SK-N-SH (cell line): ENCODE results near the gene TAF11. TPM values are rescaled to one million over a fixed set of nuclear protein-coding genes. Genes with fewer than 3 reads are reported as not detected.

Experiments
- CTCF ChIA-PET: fragments of 300-600, 350-600 bp; formaldehyde crosslinking; extraction: SDS; loops from one replicate; lab custom pipeline; 2021; lab: Yijun Ruan, JAX
- POLR2A ChIA-PET: fragments of 350-600 bp; sonication (Branson Sonifier 250); formaldehyde crosslinking; extraction: SDS; loops from one replicate; lab custom pipeline; 2020; ENCODE audit warnings: antibody characterized with exemption, inconsistent platforms; lab: Yijun Ruan, JAX
- DNase-seq: peaks from one replicate; pipeline ENCODE4 v3.0.0; 2012
- H2AFZ ChIP-seq: fragments of 200-600 bp; sonication (generic); 2 replicates; pipeline ENCODE4 v1.8.1; 2016; ENCODE audit warnings: antibody characterized with exemption, mild to moderate bottlenecking, low read depth
- H3F3A ChIP-seq: fragments of 200-600 bp; sonication (generic); replicated peaks from 2 replicates; pipeline ENCODE3; 2016; ENCODE audit warnings: antibody characterized with exemption, mild to moderate bottlenecking; ENCODE audit not compliant: insufficient read depth
- H3K27ac ChIP-seq, 2 experiments: fragments of 200-500 bp in 1 of 2; fragments of 200-600 bp in 1 of 2; sonication (Bioruptor generic) in 1 of 2; sonication (generic), shearing (Covaris generic) in 1 of 2; 2 replicates each; pipeline versions ENCODE4 v1.5.1 to v1.6.1; 2014 to 2016; ENCODE audit warnings: low read depth in 2 of 2, inconsistent platforms in 1 of 2, low read length in 1 of 2, mild to moderate bottlenecking in 1 of 2, mixed read lengths in 1 of 2
- H3K27me3 ChIP-seq: fragments of 200-600 bp; sonication (generic), shearing (Covaris generic); 2 replicates; pipeline ENCODE4 v1.6.1; 2016; ENCODE audit warnings: mixed run types; ENCODE audit not compliant: insufficient read depth
- H3K36me3 ChIP-seq, 2 experiments: fragments of 200-500 bp in 1 of 2; fragments of 200-600 bp in 1 of 2; sonication (Bioruptor generic) in 1 of 2; sonication (generic) in 1 of 2; replicated peaks in 1 of 2; 2 replicates each; pipeline versions ENCODE3 to v1.5.1; 2014 to 2016; ENCODE audit warnings: low read length in 1 of 2, mild to moderate bottlenecking in 1 of 2; ENCODE audit not compliant: insufficient read depth in 2 of 2, control insufficient read depth in 1 of 2
- H3K4me1 ChIP-seq, 2 experiments: fragments of 200-500 bp in 1 of 2; fragments of 200-600 bp in 1 of 2; sonication (Bioruptor generic) in 1 of 2; sonication (generic), shearing (Covaris generic) in 1 of 2; 2 replicates each; pipeline versions ENCODE4 v1.5.1 to v1.6.1; 2014 to 2016; ENCODE audit warnings: low read depth in 1 of 2, low read length in 1 of 2, mixed run types in 1 of 2; ENCODE audit not compliant: insufficient read depth in 2 of 2, control insufficient read depth in 1 of 2
- H3K4me2 ChIP-seq: fragments of 200-600 bp; sonication (generic), shearing (Covaris generic); 2 replicates; pipeline ENCODE4 v1.6.1; 2017; ENCODE audit warnings: mixed run types
- H3K4me3 ChIP-seq, 2 experiments: fragments of 200-500 bp in 1 of 2; fragments of 200-600 bp in 1 of 2; sonication (Bioruptor generic) in 1 of 2; sonication (generic), shearing (Covaris generic) in 1 of 2; 2 replicates each; pipeline versions ENCODE4 v1.5.1 to v1.8.1; 2014 to 2016; ENCODE audit warnings: low read depth in 2 of 2, inconsistent platforms in 1 of 2, low read length in 1 of 2, mild to moderate bottlenecking in 1 of 2, mixed read lengths in 1 of 2, moderate library complexity in 1 of 2
- H3K79me2 ChIP-seq: fragments of 200-600 bp; sonication (generic); 2 replicates; pipeline ENCODE4 v1.8.1; 2017; ENCODE audit warnings: mild to moderate bottlenecking; ENCODE audit not compliant: insufficient read depth
- H3K9ac ChIP-seq: fragments of 200-600 bp; sonication (generic); 2 replicates; pipeline ENCODE4 v1.6.1; 2017; ENCODE audit warnings: mixed run types
- H3K9me2 ChIP-seq: fragments of 200-600 bp; sonication (generic); 2 replicates; pipeline ENCODE4 v1.6.1; 2017; ENCODE audit warnings: mixed run types
- H3K9me3 ChIP-seq: fragments of 200-600 bp; sonication (generic); 2 replicates; pipeline ENCODE4 v1.6.1; 2017; ENCODE audit warnings: mixed run types, mild to moderate bottlenecking, moderate library complexity
- H4K20me1 ChIP-seq: fragments of 200-600 bp; sonication (generic); 2 replicates; pipeline ENCODE4 v1.6.1; 2017; ENCODE audit warnings: mild to moderate bottlenecking, mixed run types; ENCODE audit not compliant: insufficient read depth
- CHD2 ChIP-seq: fragments of 150-350 bp; IDR thresholded peaks from 2 replicates; pipeline ENCODE4 v1.6.1; 2018; ENCODE audit warnings: low read length; ENCODE audit not compliant: partially characterized antibody
- ELF1 ChIP-seq: IDR thresholded peaks from 2 replicates; pipeline ENCODE4 v1.4.0; 2012
- EP300 ChIP-seq, 2 experiments: IDR thresholded peaks; 2 replicates each; pipeline versions ENCODE4 v1.4.0 to v1.6.1; 2012; ENCODE audit warnings: borderline replicate concordance in 1 of 2, low read depth in 1 of 2, low read length in 1 of 2
- EZH2phosphoT487 ChIP-seq: fragments of 200-600 bp; sonication (generic); IDR thresholded peaks from 2 replicates; pipeline ENCODE4 v1.6.1; 2017; ENCODE audit warnings: low read depth, mixed run types, mild to moderate bottlenecking, antibody characterized with exemption, moderate library complexity, borderline replicate concordance
- FOXM1 ChIP-seq: IDR thresholded peaks from 2 replicates; pipeline ENCODE4 v1.4.0; 2012; ENCODE audit warnings: low read depth, mild to moderate bottlenecking
- GATA2 ChIP-seq: sonication (generic); formaldehyde crosslinking; IDR thresholded peaks from 2 replicates; pipeline ENCODE4 v1.5.0; 2020; ENCODE audit warnings: mild to moderate bottlenecking, missing genetic modification reagents
- MEF2A ChIP-seq: IDR thresholded peaks from 2 replicates; pipeline ENCODE4 v1.4.0; 2012; ENCODE audit warnings: low read depth, borderline replicate concordance
- MXI1 ChIP-seq: IDR thresholded peaks from 2 replicates; pipeline ENCODE4 v1.6.1; 2012; ENCODE audit warnings: mild to moderate bottlenecking, low read depth, low read length, improper control_type of control experiment
- NRF1 ChIP-seq: IDR thresholded peaks from 2 replicates; pipeline ENCODE4 v1.6.1; 2012; ENCODE audit warnings: low read depth, mild to moderate bottlenecking, low read length
- POLR2AphosphoS5 ChIP-seq: IDR thresholded peaks from 2 replicates; pipeline ENCODE4 v1.6.1; 2012; ENCODE audit warnings: low read depth, low read length
- RAD21 ChIP-seq: IDR thresholded peaks from 2 replicates; pipeline ENCODE4 v1.6.1; 2012; ENCODE audit warnings: mild to moderate bottlenecking, low read length
- RCOR1 ChIP-seq: fragments of 150-350 bp; IDR thresholded peaks from 2 replicates; pipeline ENCODE4 v1.6.1; 2017; ENCODE audit warnings: antibody characterized with exemption, low read length
- RFX5 ChIP-seq: IDR thresholded peaks from 2 replicates; pipeline ENCODE4 v1.6.1; 2012; ENCODE audit warnings: mild to moderate bottlenecking, improper control_type of control experiment, low read length
- SMC3 ChIP-seq: IDR thresholded peaks from 2 replicates; pipeline ENCODE4 v1.6.1; 2012; ENCODE audit warnings: low read depth, low read length, improper control_type of control experiment
- TCF12 ChIP-seq: IDR thresholded peaks from 2 replicates; pipeline ENCODE4 v1.4.0; 2012
- TEAD4 ChIP-seq: IDR thresholded peaks from 2 replicates; pipeline ENCODE4 v1.4.0; 2012; ENCODE audit warnings: mild to moderate bottlenecking, borderline replicate concordance; ENCODE audit not compliant: insufficient read depth
- WGBS: methylation state at CpG from one replicate; pipeline ENCODE4 v1.1.6; 2017; ENCODE audit warnings: low lambda C conversion rate; 5-methylcytosine and 5-hydroxymethylcytosine counted together
- polyA plus RNA-seq, 3 experiments: library from polyadenylated mRNA; depleted of rRNA; stranded (reverse); fragments of >200 nt; gene quantifications; 2 replicates each; pipeline ENCODE4 v1.2.3, GENCODE V29; 2012
- TF ChIP-seq, protein P1 (sequence below): fragments of 150-350 bp; IDR thresholded peaks from 2 replicates; pipeline ENCODE4 v1.6.1; 2017; ENCODE audit warnings: antibody characterized with exemption, low read length, low read depth, borderline replicate concordance
- TF ChIP-seq, protein P2 (sequence below): IDR thresholded peaks from 2 replicates; pipeline ENCODE4 v1.4.0; 2012; ENCODE audit warnings: low read depth
- TF ChIP-seq, protein P3 (sequence below): IDR thresholded peaks from 2 replicates; pipeline ENCODE4 v1.4.0; 2012; ENCODE audit warnings: low read depth, borderline replicate concordance
- TF ChIP-seq, protein P4 (sequence below): IDR thresholded peaks from 2 replicates; pipeline ENCODE4 v1.6.1; 2012; ENCODE audit warnings: mild to moderate bottlenecking, low read depth, low read length, moderate library complexity

Gene TAF11
- polyA plus RNA-seq, 1 of the 3 experiments (the other 2 are of a cell fraction): 21.8 TPM

DNA sequence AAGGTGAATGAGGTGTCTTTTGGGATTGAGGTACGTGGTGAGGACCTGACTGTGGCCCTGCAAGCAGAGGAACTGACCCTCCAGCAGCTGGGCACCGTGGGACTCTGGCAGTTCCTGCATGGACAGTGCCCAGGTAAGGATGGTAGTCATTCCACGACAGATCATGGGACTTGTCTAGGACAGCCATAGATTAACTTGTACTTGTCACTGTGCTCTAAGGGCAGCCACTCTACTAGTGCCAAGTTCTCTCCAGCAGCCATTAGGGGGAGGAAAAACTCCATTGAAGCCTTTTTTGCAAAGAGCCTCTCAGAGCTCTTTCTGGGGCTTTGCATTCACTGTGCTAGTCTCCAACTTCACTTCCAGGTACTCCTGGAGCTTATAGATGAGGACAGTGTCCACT lies 20.4 kb downstream of the TAF11 start (continued):
- TF ChIP-seq GATA2 (CRISPR knock-in tag) (no peak), RAD21 (peak; percentile 8; the same call in 1 of the 2 replicates)
- TF ChIP-seq, protein P1, sequence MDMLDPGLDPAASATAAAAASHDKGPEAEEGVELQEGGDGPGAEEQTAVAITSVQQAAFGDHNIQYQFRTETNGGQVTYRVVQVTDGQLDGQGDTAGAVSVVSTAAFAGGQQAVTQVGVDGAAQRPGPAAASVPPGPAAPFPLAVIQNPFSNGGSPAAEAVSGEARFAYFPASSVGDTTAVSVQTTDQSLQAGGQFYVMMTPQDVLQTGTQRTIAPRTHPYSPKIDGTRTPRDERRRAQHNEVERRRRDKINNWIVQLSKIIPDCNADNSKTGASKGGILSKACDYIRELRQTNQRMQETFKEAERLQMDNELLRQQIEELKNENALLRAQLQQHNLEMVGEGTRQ: no peak

DNA sequence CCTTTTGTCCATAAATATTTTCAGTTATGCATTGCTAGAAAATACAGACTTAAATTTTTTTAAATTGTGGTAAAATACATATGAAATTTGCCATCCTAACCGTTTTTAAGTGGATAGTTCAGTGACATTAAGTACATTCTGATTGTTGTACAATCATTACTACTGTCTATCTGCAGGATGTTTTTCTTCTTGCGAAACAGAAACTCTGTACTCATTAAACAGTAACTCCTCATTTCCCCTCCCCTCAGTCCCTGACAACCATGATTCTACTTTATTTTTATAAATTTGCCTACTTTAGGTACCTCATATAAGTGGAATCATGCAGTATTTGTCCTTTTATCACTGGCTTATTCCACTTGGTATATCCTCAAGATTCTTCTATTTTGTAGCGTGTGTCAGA lies 21.3 kb downstream of the TAF11 start:
- Histone ChIP-seq H3K36me3 (peaks cover 19 to 23% of the 10 kb centered on the region in 2 experiments), H3K27me3 (no peaks in the 10 kb centered on the region), H3K79me2 (no peaks in the 10 kb centered on the region)
- CTCF ChIA-PET: interaction anchor here (1.4 kb wide), 1 partner anchor 273 kb away, joined by 4 read pairs; no protein-coding TSS in a partner anchor
- no peak for TF ChIP-seq MXI1
- no peak for TF ChIP-seq RCOR1
- no peak for TF ChIP-seq FOXM1
- TF ChIP-seq, protein P2, sequence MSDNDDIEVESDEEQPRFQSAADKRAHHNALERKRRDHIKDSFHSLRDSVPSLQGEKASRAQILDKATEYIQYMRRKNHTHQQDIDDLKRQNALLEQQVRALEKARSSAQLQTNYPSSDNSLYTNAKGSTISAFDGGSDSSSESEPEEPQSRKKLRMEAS: no peak
- TF ChIP-seq, protein P3, sequence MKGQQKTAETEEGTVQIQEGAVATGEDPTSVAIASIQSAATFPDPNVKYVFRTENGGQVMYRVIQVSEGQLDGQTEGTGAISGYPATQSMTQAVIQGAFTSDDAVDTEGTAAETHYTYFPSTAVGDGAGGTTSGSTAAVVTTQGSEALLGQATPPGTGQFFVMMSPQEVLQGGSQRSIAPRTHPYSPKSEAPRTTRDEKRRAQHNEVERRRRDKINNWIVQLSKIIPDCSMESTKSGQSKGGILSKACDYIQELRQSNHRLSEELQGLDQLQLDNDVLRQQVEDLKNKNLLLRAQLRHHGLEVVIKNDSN: no peak
- TF ChIP-seq ELF1: no peak
- no peak for TF ChIP-seq CHD2
- no peak for TF ChIP-seq POLR2AphosphoS5
- TF ChIP-seq SMC3: no peak
- no peak for TF ChIP-seq GATA2 (CRISPR knock-in tag)
- no peak for TF ChIP-seq EZH2phosphoT487
- no peak for TF ChIP-seq EP300 (IDR thresholded peaks at IDR 0.05; ENCODE audit: borderline replicate concordance in 1 of 2, low read depth in 1 of 2, low read length in 1 of 2)
- TF ChIP-seq, protein P1: no peak
- no peak for TF ChIP-seq TEAD4
- no peak for TF ChIP-seq RFX5
- TF ChIP-seq, protein P4, sequence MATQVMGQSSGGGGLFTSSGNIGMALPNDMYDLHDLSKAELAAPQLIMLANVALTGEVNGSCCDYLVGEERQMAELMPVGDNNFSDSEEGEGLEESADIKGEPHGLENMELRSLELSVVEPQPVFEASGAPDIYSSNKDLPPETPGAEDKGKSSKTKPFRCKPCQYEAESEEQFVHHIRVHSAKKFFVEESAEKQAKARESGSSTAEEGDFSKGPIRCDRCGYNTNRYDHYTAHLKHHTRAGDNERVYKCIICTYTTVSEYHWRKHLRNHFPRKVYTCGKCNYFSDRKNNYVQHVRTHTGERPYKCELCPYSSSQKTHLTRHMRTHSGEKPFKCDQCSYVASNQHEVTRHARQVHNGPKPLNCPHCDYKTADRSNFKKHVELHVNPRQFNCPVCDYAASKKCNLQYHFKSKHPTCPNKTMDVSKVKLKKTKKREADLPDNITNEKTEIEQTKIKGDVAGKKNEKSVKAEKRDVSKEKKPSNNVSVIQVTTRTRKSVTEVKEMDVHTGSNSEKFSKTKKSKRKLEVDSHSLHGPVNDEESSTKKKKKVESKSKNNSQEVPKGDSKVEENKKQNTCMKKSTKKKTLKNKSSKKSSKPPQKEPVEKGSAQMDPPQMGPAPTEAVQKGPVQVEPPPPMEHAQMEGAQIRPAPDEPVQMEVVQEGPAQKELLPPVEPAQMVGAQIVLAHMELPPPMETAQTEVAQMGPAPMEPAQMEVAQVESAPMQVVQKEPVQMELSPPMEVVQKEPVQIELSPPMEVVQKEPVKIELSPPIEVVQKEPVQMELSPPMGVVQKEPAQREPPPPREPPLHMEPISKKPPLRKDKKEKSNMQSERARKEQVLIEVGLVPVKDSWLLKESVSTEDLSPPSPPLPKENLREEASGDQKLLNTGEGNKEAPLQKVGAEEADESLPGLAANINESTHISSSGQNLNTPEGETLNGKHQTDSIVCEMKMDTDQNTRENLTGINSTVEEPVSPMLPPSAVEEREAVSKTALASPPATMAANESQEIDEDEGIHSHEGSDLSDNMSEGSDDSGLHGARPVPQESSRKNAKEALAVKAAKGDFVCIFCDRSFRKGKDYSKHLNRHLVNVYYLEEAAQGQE: no peak
- TF ChIP-seq NRF1: no peak
- no peak for TF ChIP-seq TCF12
- TF ChIP-seq MEF2A: no peak
- TF ChIP-seq, all 33 proteins: peak for 0
- WGBS: 84% methylated on average over 3 of the region's 3 CpGs
- no peaks in the 10 kb centered on the region for H3K9me3 ChIP-seq
- H3K4me2 ChIP-seq: no peak overlapping the region
- peaks cover 0 to 2% of the 10 kb centered on the region in 2 experiments; a peak in 1 of 4 replicates for H3K4me1 ChIP-seq
- no peak overlapping the region for H3K27ac ChIP-seq
- no peaks in the 10 kb centered on the region for H4K20me1 ChIP-seq
- no peak overlapping the region for H3K9ac ChIP-seq
- H3K4me3 ChIP-seq: no peak overlapping the region
- H2AFZ ChIP-seq: no peak overlapping the region
- no peaks in the 10 kb centered on the region for H3F3A ChIP-seq
- POLR2A ChIA-PET: no interaction called here
- no peaks in the 10 kb centered on the region for H3K9me2 ChIP-seq
- DNase-seq: no peak
